GM18873 (cell line): ENCODE data around the gene NEXN.
"Not testable (repeated sequence)": the region's sequence is repeated elsewhere in the genome, so short reads cannot be mapped to it uniquely, and the experiment has no call there.

ENCODE experiments used
- ATAC-seq: cut with Tn5 transposase; IDR thresholded peaks from one replicate; pipeline ENCODE4 v1.9.1; 2021; ENCODE audit warnings: mild to moderate bottlenecking, moderate library complexity, moderate number of reproducible peaks; ENCODE audit not compliant: unreplicated experiment, low FRiP score

NEXN gene

DNA sequence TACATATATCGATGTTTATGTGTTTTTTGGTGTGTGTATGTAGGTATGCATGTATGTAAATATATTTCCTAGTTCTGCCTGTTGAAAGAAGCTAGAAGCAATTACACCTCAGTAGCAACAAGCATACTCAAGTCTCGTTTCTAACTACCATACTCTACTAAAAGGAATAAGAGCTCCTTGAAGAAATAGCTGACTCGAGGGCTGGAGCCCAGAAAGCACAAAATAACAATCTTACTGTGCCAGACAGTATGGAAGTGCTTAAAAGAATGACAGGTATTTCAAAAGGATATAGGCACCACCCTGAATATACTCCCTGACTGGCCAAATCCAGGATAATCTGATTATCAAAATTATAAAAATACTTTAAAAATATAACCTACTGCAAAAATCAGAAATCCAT is 67.3 kb downstream of the NEXN start:
- no peak for ATAC-seq

DNA sequence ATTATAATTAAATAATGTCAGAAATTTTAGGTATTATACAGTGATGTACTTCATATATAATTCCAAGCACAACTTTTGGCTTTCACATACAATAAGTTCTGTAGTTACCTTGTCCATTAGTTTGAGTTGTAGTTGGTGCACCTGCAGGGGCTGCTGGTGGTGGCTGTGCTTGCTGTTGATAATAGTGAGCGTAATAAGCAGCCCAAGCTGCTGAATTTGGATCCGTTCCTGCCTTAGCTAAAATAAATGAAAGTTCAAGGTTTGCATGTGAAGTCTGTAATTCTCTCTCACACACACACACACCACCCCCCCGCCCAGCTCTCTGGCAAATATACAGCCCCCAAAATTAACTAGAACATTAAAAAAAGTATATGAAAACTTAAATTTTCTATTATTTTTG is 68.0 kb downstream of the NEXN start:
- ATAC-seq, result no peak

DNA sequence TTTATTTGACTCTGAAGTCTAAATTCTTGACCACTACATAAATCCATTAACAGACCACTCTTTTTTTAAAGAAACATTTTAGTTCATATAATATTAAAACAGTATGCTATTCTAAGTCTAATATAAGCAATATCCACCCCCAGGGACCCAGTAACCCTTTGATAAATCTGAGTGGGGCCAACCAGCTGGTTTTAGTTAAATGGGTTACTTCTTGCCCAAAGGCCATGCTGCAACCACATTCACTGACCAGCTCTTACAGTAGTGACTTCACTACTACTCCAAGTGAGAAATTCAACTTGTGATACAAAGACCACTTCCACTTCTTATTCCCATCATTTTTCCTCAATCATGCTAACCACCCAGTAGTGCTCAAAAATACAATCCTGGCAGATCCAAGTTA is 70.0 kb downstream of the NEXN start:
- no peak for ATAC-seq

DNA sequence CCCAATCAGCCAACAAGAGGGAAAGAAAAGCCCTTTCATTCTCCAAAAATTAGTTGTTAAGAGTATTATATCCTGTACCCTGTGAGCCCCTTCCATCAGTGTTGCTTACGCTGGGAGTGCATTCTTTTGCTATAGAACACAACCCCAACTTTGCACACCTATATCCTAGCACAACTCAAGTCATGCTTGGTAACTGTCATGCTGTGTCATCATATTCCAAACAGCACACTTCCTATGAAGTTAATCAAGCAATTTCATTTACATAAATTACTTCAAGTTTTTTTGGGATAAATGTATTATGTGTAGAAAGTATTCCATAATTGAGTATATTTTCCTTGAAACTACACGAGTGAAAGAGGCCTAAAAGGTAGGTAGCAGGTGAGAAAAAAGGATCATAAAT is 70.4 kb downstream of the NEXN start:
- ATAC-seq, result no peak

DNA sequence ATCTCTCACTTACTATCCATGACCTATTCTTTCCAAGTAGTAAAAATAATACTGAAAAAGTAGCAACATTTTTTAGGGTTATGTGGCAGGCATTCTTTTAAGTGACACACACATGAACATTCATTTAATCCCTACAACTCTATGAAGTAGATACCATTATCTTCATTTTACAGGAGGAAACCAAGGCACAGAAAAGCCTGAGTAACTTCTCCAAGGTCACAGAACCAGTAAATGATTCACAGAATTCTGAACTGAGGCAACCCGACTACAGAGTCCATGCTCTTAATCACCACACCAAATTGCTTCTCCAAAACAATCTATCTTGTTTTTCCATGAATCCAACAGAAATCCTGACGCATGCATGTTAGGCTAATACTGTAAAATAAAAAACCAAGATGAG is 73.0 kb downstream of the NEXN start:
- ATAC-seq, result no peak

DNA sequence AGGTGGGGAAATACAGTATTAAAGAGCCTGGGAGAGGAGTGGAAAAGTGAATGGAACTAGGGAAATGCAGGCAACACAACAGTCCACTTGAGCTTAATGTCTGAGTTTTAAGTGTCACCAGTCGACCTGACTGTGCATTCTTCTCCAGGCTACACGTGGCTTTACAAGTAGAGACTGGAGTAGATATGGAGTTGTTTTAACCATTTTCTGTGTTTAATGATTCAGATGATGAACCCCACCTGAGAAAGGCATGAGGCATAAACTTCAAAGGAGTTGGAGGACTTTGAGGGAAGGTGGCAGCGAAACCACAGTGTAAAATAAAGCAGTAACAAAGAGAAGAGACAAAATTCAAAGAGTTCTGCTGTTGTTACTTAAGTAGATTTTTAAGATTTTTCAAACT is 77.9 kb downstream of the NEXN start:
- ATAC-seq, result no peak

DNA sequence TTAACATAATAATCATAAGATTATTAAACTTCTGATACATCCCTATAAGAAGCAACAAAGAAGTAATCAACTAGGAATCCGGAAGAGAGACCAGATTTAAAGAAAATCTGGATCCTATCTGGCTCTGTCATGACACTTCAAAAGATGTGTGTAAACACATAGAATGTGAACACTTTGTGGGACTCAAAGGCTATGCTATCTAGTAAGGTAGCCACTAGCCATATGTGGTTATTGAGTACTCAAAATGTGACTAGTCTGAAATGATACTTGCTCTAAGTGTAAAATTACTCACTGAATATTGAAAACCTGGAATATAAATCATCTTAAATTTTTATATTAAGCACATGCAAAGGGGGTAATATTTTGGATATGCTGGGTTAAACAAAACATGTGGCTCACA is 81.8 kb downstream of the NEXN start:
- ATAC-seq, result no peak

DNA sequence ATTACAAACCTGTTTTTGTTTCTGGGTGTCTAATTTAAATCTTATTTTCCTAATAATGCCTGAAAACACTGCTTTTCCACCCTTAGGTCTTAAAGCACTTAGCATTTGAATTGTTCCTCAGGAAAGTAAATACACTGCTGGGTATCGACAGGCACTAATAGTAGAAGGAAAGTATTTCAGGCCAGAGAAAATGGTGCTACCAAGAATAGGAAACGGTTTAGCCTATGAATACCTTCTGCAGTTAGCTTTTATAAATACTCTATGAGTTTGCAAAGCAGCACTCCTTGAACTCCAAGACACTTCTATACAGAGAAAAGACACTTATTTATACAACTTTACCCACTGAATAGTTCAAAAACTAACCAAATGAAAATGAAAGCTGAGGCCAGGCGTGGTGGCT is 83.7 kb downstream of the NEXN start:
- no peak for ATAC-seq

DNA sequence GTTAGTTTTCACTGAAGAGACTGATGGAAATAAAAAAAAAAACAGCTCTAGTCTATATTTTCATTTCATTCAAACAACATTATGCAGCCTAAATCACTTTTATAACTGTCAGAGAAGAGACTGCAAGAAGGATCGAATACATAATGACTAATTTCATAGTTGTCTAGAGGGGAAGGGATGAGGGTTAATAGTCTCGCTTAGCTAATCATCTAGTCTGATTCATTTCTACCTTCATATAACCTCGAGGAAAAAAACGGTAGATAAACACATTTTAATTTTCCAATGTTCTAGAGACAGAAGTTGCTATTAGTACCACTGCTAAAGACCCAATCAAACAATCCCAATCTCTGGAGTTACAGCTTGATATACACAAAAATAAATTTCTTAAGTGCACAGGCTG is 87.0 kb downstream of the NEXN start:
- no peak for ATAC-seq

DNA sequence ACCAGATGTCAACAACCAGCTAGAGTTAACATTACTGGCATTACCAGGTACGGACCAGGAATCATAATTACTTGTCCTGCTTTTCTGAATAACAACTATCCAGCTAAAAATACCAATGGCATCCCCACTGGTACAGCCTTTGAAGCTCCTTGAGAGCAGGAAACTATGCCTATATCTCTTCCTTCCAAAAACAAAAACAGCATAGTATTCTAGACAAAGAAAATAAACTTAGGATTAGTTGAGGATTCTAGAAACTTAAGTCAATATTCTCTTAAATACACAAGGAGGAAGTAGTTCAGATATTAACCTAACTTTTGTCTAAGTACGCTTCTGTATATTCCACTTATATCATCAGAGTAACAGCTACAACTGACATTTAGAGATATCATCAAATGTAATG is 87.5 kb downstream of the NEXN start:
- no peak for ATAC-seq

DNA sequence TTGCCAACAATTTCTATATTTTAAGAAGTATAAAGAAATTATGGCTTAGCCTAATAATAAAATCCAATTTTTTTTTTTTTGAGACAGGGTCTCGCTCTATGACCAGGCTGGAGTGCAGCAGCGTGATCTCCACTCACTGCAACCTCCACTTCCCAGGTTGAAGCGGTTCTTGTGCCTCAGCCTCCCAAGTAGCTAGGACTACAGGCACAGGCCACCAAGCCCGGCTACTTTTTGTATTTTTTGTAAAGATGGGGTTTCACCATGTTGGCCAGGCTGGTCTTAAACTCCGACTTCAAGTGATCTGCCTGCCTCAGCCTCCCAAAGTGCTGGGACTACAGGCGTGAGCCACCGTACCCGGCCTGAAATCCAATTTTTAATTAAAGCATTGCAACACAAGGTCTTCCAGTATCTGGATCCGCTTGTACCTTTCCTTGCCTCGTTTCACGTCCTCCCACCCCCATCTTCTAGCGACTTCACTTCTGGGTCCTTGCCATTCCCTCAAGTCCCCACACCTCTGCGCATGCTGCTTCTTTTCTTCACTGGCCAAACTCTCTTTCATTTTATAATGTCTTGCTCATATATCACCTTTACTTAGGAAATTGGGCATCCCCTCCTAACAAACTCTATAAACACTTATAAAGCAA is 88.1 kb downstream of the NEXN start:
- ATAC-seq, result no peak

DNA sequence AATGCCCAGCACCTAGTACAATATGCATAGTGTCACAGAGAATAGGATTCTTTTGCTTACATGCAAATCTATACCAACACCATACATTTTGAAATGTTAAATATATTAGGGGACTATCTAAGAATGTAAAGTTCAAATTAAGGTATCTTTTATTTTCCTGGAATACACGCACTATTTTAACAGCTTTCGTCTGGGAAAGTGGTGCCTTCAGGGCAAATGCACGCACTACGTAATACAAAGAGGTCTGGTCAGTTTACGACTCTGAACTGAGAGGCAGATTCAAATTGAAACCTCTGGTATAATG is 89.5 kb downstream of the NEXN start:
- peak; percentile 0 for ATAC-seq

DNA sequence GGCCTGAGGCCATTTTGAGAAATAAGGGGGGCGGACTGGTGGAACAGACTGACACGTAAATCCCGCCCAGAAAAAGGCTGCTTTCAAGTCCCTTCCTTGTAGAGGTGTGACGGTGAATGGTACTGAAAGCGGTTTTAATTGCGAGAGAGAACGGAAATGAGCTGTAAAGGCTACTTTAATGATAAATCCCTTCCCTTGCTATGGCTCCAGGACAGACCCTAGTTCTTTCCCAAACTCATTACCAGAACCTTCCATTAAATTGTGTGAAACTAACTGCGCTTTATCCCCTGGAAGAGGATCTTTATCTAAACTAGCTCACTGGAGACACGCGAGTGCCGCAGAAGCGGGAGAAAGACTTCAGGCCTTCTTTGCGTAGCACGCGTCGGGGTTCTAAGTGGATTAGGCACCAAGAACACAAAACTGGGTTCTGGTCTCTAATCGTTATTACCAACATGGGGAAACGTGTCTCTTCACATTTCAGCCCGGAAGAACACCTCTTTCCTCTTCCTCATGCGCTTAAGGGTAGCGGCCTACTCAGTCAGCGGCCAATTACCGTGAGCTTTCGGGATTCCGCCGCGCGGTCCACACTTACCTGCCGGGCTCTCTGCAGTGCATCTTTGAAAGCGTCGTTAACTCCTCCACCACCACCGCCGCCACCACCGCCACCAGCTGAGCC is 90.0 kb downstream of the NEXN start:
- ATAC-seq, result peak; percentile 73

DNA sequence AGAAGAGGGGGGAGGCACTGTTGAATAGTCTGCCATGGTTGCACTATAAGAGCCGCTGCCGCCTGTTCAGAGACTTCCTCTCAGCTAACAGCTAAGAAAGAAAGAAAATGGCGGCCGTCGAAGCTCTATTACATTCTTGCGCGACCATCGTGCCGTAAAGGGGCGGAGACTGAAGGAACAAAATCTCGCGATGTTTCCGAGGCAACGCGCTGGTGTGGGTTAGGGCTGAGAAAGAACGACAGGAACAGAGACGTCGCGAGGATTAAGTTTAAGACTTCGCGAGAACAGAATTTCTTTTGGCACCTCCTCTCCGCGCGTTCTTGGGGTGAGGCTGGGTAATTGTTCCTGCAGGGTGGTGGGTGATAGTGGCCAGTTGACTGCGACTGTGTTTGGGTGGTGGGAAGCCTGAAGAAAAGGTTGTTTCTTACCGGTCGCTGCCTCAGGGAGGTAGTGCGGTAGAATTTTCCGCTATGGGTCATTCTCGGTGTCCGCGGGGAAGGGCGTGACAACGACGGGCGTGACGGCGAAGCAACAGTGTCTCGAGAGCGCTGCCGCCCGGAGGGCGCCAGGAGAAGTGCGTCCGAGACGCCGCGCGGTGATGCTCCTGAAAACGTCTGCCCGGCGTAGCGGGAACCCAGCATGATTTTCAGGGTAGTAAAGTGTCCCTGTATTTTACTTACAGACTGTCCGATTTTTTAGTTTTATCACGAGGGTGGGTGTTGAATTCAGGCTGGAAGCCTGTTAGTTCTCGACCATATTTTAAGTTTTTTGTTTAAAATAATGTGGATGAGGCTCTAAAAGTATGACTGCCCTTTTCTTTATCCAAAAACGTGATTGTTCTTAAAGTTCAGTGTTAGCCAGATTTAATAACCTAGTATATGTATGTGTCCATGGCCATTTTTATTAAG is 90.8 kb downstream of the NEXN start, which contains the start of gene FUBP1:
Gene FUBP1 (minus strand): TSS at position 104 of the 908 bp plus-strand sequence. CDS start 68 bp downstream, at position 36.
- ATAC-seq, result peak; percentile 68

DNA sequence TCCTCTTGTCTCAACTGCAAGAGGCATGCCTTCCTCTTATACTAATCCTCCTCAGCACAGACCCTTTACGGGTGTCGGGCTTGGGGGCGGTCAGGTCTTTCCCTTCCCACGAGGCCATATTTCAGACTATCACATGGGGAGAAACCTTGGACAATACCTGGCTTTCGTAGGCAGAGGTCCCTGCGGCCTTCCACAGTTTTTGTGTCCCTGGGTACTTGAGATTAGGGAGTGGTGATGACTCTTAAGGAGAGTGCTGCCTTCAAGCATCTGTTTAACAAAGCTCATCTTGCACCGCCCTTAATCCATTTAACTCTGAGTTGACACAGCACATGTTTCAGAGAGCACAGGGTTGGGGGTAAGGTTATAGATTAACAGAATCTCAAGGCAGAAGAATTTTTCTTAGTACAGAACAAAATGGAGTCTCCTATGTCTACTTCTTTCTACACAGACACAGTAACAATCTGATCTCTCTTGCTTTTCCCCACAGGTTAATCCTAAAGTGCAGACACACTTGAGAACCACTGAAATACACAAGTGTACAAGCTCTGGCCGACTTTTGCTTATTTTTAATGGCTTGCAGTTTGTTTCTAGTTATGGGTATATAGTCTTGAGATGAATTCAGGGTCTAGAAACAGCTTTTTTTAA is 95.0 kb downstream of the NEXN start:
- ATAC-seq, result not testable (repeated sequence)

DNA sequence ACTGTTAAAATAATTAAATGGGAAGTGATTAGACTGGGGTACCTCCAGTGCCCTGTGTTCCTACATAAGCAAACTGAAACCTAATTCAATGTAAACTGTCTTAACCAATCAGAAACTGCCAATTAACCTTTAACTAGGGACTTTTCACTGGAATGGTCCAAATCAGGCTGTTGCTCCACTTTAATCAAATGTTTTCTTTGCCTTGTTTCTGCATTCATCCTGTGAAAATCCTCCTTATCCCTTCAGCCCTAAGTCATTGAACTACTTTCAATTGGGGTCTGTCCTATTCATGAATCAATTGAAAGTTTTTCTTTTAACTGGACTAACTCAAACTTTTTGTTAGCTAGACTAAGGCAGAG is 95.6 kb downstream of the NEXN start:
- ATAC-seq, result no peak

DNA sequence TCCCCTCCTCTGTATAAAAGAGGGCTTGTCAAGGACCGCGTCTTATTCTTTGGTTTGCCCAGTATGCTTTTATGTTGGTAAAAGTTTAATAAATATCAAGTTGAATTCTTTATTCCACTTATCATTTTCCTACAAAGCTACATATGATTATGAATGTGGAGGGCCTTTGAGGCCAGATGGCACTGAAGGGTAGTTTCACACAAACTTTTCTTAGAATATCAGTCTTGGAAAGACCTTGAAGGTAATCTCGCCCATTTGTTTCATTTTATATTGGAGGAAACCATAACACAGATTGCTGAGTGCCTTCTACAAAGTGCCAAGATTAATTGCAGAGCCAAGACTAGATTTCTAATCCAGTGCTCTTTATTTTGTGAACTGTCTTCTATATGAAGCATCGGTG is 96.2 kb downstream of the NEXN start:
- no peak for ATAC-seq

DNA sequence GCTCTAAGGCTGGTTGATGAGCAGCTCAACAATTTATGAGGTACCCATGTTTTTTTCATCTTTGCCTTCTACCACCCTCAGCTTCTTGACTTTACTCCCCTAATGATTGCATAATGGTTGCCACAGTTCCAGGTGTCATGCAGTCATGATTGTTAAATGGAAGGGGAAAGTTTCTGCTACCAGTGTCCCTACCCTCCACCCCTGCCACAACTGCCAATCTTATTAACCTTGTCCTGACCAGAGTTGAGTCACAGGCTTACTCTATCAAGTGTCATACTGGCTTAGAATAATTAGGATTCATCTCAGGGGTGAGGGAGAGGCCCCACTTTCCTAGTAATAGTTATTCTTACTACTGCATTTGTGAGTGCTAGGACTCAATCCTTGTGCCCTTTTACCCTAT is 98.4 kb downstream of the NEXN start:
- no peak for ATAC-seq

DNA sequence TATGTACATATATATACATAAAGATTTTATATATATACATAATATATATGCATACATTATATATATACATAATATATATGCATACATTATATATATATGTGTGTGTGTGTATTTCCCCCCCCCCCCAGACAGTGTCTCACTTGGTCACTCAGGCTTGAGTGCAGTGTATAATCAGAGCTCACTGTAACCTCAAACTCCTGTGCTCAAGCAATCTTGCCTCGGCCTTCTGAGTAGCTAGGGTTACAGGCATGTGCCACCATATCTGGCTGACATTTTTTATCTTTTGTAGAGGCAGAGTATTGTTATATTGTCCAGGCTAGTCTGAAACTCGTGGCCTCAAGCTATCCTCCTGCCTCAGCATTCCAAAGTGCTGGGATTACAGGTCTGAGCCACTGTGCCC is 99.5 kb downstream of the NEXN start:
- ATAC-seq, result no peak

DNA sequence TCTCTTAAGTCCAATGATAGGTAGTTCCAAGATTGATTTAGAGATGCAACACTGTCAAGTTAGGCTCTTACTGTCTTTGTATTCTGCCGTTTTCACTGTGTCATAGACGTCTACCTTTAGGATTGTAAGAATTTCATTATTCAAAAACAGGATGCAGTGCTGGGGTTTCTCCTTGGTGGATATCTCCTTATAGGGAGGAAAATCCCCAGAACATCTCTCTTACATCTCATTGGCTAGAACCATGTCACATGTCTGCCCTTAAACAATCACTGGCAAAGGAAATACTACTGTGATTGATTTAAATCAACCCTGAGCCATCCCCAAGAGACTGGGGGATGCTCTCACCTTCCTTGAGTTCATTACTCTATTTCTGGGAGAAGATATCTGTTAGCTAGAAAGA is 101.3 kb downstream of the NEXN start:
- ATAC-seq, result no peak

DNA sequence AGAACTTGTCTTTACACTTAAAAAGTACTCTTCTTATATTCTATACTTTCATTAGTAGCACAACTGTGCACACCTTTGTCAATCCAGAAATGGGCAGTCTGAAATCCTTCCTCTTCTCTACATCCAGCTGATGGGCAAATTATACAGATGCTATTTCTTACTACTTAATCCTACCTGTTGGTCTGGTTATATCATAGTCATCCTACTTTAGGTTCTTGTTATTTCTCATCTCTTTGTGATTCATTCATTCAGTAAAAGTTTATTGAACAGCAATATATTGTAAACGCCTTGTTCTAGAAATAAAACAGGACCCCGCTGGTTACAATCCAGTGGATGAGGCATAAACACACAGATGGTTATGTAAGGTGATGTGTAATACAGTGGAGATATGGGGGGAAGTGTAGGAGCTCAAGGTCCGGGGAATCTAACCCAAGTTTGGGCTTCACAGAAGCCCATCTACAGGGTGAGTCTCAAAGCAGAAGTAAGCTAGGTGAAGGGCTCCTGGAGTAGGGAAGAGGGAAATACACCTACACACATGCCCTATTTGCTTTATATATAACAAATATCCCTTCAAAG is 102.3 kb downstream of the NEXN start:
- ATAC-seq, result no peak
